MM.1S (cell line): ENCODE measurements around the gene RNF220.

Source experiments
- DNase-seq: peaks from one replicate; pipeline ENCODE4 v3.0.0-alpha.2; 2015
- H2AFZ ChIP-seq: fragments of 300-600 bp; sonication (generic); 2 replicates; pipeline ENCODE4 v1.6.0; 2016; ENCODE audit warnings: antibody characterized with exemption, low read length
- H3F3A ChIP-seq: fragments of 300-600 bp; sonication (generic); 2 replicates; pipeline ENCODE4 v1.6.1; 2016; ENCODE audit warnings: mild to moderate bottlenecking, antibody characterized with exemption, low read length, moderate library complexity, mixed read lengths; ENCODE audit not compliant: insufficient read depth
- H3K27ac ChIP-seq: fragments of 300-600 bp; sonication (generic); 2 replicates; pipeline ENCODE4 v1.5.1; 2016; ENCODE audit warnings: mild to moderate bottlenecking, low read length
- H3K27me3 ChIP-seq: fragments of 300-600 bp; sonication (generic); replicated peaks from 2 replicates; pipeline ENCODE4 v1.6.0; 2016; ENCODE audit warnings: low read length; ENCODE audit not compliant: insufficient read depth
- H3K36me3 ChIP-seq: fragments of 300-600 bp; sonication (generic); replicated peaks from 2 replicates; pipeline ENCODE4 v1.6.1; 2016; ENCODE audit warnings: mild to moderate bottlenecking, low read length, mixed read lengths; ENCODE audit not compliant: insufficient read depth
- H3K4me1 ChIP-seq: fragments of 300-600 bp; sonication (generic); 2 replicates; pipeline ENCODE4 v1.6.1; 2016; ENCODE audit warnings: low read length, mixed read lengths
- H3K4me2 ChIP-seq: fragments of 300-600 bp; sonication (generic); 2 replicates; pipeline ENCODE4 v1.6.0; 2016; ENCODE audit warnings: low read depth, low read length
- H3K4me3 ChIP-seq: fragments of 300-600 bp; sonication (generic); 2 replicates; pipeline ENCODE4 v1.5.1; 2016; ENCODE audit warnings: low read length, mixed read lengths
- H3K79me2 ChIP-seq: fragments of 300-600 bp; sonication (generic); 2 replicates; pipeline ENCODE4 v1.6.1; 2016; ENCODE audit warnings: mixed run types, low read length, mixed read lengths
- H3K9ac ChIP-seq: fragments of 300-600 bp; sonication (generic); 2 replicates; pipeline ENCODE4 v1.6.1; 2016; ENCODE audit warnings: low read length, mixed read lengths
- H3K9me2 ChIP-seq: fragments of 300-600 bp; sonication (generic); replicated peaks from 2 replicates; pipeline ENCODE4 v1.6.1; 2016; ENCODE audit warnings: mild to moderate bottlenecking, low read length, mixed read lengths; ENCODE audit not compliant: insufficient read depth
- H3K9me3 ChIP-seq: fragments of 300-600 bp; sonication (generic); replicated peaks from 2 replicates; pipeline ENCODE4 v1.6.1; 2016; ENCODE audit warnings: mild to moderate bottlenecking, low read length, mixed read lengths; ENCODE audit not compliant: insufficient read depth
- H4K20me1 ChIP-seq: fragments of 300-600 bp; sonication (generic); 2 replicates; pipeline ENCODE4 v1.6.1; 2016; ENCODE audit warnings: mild to moderate bottlenecking, low read length, moderate library complexity, mixed read lengths; ENCODE audit not compliant: insufficient read depth
- EZH2 ChIP-seq: fragments of 300-600 bp; sonication (generic); optimal IDR thresholded peaks from 2 replicates; pipeline ENCODE3; 2017; ENCODE audit warnings: low read depth, mild to moderate bottlenecking, antibody characterized with exemption, low read length, mixed read lengths
- EZH2phosphoT487 ChIP-seq: fragments of 300-600 bp; sonication (generic); IDR thresholded peaks from 2 replicates; pipeline ENCODE4 v1.6.1; 2018; ENCODE audit warnings: antibody characterized with exemption, low read length
- TF ChIP-seq, protein P1 (sequence below): fragments of 300-600 bp; sonication (generic); IDR thresholded peaks from 2 replicates; pipeline ENCODE4 v1.5.1; 2016; ENCODE audit warnings: antibody characterized with exemption, low read length, mixed read lengths

The RNF220 gene

DNA sequence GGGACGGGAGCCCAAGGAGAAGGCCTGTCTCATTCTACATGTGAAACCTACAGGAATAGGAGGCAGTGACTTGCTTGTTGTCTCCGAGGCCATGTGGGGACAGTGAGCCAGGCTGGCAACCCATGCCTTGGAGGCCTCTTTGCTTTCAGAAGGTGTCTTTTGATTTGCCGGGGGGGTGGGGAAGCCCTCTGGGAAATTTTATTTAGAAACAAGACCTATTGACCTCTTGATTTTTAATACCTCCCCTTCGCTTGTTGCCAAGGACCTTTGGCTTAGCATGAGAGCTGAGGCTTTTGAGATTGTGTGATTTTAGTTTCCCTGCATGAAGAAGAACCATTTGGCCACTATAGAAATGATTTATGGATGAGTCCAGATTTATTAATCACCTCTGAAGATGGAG, 273.6 kb downstream of the RNF220 start:
- Histone ChIP-seq H3K9ac (no peak overlapping the region), H4K20me1 (no peaks in the 10 kb centered on the region), H3K9me3 (no peaks in the 10 kb centered on the region), H3K79me2 (no peaks in the 10 kb centered on the region), H3K4me2 (no peak overlapping the region), H2AFZ (no peak overlapping the region), H3K36me3 (no peaks in the 10 kb centered on the region), H3K9me2 (no peaks in the 10 kb centered on the region), H3F3A (peaks cover 11% of the 10 kb centered on the region; the same call in 1 of the 2 replicates), H3K4me3 (no peak overlapping the region), H3K4me1 (peaks cover 22% of the 10 kb centered on the region), H3K27me3 (no peaks in the 10 kb centered on the region), H3K27ac (no peak overlapping the region)
- TF ChIP-seq, protein P1, sequence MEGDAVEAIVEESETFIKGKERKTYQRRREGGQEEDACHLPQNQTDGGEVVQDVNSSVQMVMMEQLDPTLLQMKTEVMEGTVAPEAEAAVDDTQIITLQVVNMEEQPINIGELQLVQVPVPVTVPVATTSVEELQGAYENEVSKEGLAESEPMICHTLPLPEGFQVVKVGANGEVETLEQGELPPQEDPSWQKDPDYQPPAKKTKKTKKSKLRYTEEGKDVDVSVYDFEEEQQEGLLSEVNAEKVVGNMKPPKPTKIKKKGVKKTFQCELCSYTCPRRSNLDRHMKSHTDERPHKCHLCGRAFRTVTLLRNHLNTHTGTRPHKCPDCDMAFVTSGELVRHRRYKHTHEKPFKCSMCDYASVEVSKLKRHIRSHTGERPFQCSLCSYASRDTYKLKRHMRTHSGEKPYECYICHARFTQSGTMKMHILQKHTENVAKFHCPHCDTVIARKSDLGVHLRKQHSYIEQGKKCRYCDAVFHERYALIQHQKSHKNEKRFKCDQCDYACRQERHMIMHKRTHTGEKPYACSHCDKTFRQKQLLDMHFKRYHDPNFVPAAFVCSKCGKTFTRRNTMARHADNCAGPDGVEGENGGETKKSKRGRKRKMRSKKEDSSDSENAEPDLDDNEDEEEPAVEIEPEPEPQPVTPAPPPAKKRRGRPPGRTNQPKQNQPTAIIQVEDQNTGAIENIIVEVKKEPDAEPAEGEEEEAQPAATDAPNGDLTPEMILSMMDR: no peak
- TF ChIP-seq EZH2: no peak
- no peak for TF ChIP-seq EZH2phosphoT487
- no peak for DNase-seq

DNA sequence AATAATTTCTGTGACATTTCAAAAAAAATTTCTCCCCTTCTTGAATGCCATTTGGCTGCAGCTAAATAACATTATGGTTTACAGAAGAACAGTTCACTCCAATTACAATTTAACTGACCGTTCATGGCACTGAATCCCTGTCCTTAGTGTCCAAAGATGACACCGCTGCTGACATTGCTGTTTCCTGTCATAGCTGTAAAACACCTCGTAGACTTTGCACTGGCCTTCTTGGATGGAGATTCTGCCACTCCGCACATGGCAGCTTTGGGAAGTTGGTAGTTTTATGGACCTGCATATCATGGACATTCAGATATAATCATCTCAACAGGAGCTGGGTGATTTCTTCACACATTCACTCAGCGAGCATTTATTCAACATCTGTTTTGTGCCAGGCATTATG, 274.4 kb downstream of the RNF220 start:
- Histone ChIP-seq H3K9me3 (no peaks in the 10 kb centered on the region), H3K79me2 (no peaks in the 10 kb centered on the region), H2AFZ (no peak overlapping the region), H3K4me3 (no peak overlapping the region), H3K27ac (no peak overlapping the region), H3K27me3 (no peaks in the 10 kb centered on the region), H3K9me2 (no peaks in the 10 kb centered on the region), H3F3A (peaks cover 11% of the 10 kb centered on the region; the same call in 1 of the 2 replicates), H3K4me1 (peaks cover 21% of the 10 kb centered on the region), H3K4me2 (no peak overlapping the region), H3K9ac (no peak overlapping the region), H3K36me3 (no peaks in the 10 kb centered on the region), H4K20me1 (no peaks in the 10 kb centered on the region)
- no peak for TF ChIP-seq EZH2phosphoT487
- TF ChIP-seq, protein P1: no peak
- no peak for TF ChIP-seq EZH2
- DNase-seq: no peak

DNA sequence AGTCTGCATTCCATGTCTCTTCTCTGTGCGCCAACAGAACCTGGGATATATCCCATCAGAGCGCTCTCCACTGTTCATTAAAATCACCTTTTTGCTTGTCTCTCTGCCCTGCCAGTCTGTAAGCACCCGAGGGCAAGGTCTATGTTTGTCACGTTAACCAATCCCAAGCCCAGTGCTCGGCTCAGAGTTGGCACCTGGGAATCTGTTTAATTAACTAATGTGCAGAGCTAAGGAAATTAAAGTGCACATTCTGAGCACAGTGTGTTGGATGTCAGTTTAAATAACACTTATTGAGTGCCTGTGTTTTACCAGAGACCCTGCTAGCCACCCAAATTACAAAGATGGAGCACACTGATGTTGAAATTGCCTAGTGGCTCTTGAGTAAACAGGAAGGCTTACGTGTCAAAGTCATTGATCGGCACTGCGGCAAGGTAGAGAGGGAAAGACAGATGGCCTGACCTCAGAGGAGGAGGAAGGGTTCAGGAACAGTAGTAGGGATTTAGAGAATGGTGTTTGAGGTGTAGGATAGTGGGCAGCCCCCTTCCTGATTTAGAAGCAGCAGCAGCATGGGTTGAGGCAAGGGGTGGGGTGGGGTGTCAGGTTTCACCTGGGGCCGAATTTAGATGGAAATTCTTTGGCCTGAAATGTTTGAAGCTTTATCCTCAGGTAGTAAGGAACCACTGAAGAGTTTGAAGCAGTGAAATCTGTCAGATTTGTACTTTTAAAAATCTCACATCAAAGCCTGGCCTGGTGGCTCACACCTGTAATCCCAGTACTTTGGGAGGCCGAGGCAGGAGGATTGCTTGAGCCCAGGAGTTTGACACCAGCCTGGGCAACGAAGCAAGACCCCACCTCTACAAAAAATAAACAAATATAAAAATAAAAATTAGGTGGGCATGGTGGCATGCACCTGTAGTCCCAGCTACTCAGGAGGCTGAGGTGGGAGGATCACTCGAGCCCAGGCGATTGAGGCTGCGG, 277.1 kb downstream of the RNF220 start:
- H3K4me3 ChIP-seq: no peak overlapping the region
- H3K36me3 ChIP-seq: no peaks in the 10 kb centered on the region
- H3K4me2 ChIP-seq: no peak overlapping the region
- no peak overlapping the region for H3K27ac ChIP-seq
- H2AFZ ChIP-seq: no peak overlapping the region
- H3K9me3 ChIP-seq: no peaks in the 10 kb centered on the region
- H4K20me1 ChIP-seq: no peaks in the 10 kb centered on the region
- TF ChIP-seq, protein P1: no peak
- no peak for TF ChIP-seq EZH2phosphoT487
- no peak for TF ChIP-seq EZH2
- no peak overlapping the region for H3K9ac ChIP-seq
- H3F3A ChIP-seq: no peaks in the 10 kb centered on the region
- no peaks in the 10 kb centered on the region for H3K79me2 ChIP-seq
- H3K27me3 ChIP-seq: no peaks in the 10 kb centered on the region
- no peak for DNase-seq
- H3K9me2 ChIP-seq: no peaks in the 10 kb centered on the region
- peaks cover 2% of the 10 kb centered on the region; the same call in 1 of the 2 replicates for H3K4me1 ChIP-seq
